Activated CD8-positive, alpha-beta memory T cell treated with anti-CD3 and anti-CD28 coated beads, Interleukin-2, amount 50 U/mL, for 4 hours (primary cell): ENCODE results near the gene EIF4E2.
"Not testable (repeated sequence)": the region's sequence is repeated elsewhere in the genome, so short reads cannot be mapped to it uniquely, and the experiment has no call there.

Experiments used
- DNase-seq: peaks from one replicate; pipeline ENCODE4 v3.0.0-alpha.2; 2020

Gene EIF4E2

DNA sequence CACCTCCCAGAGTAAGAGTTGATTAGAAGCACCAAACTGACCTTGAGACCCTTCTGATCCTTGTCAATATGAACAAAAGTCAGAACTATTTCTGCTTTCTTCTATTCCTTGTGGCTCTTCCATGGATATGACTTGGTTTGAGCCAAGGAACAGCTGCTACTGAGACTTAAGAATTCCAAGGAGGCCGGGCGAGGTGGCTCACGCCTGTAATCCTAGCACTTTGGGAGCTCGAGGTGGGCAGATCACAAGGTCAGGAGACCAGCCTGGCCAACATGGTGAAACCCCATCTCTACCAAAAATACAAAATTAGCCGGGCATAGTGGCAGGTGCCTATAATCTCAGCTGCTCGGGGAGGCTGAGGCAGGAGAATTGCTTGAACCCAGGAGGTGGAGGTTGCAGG lies 20.0 kb downstream of the EIF4E2 start:
- DNase-seq: not testable (repeated sequence)

DNA sequence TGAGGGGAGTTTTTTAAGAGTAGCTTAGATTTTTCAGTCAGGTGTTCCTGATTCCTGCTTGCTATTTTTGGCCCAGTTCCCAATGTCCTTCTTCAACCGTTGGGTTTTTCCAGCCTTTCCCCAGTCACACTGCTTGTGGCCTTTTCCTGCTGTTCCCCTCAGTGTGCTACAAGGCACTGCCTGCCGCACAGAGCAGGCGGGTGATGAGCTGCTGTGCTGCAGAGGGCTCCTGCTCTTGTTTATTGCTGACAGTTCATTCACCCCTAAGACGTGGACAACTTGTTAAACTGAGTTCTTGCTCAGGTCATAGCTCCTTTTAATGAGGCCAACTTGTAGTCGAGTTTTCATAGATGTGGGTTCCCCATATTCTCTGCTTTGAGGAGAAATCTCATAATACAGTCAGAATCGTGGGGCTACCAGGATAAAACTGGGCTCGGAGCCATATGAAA lies 20.6 kb downstream of the EIF4E2 start:
- no peak for DNase-seq

DNA sequence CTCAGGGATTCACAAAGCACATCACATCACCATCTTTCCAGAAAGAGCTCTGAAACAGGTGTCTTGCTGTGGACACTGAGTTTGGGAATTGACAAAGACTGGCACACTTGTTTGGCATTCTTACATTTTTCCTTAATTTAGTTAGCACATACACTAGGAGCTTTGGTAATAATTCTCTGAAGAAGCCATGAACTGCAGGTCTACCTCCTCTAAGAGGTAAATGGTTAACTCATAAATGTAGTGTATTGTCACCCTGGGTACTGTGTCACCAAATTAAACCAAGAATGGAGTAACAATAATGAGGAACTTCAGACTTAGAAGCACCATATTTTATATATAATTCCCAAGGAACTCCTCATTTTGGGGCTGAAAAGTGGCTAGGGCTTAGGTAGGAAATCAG lies 22.6 kb downstream of the EIF4E2 start:
- no peak for DNase-seq

DNA sequence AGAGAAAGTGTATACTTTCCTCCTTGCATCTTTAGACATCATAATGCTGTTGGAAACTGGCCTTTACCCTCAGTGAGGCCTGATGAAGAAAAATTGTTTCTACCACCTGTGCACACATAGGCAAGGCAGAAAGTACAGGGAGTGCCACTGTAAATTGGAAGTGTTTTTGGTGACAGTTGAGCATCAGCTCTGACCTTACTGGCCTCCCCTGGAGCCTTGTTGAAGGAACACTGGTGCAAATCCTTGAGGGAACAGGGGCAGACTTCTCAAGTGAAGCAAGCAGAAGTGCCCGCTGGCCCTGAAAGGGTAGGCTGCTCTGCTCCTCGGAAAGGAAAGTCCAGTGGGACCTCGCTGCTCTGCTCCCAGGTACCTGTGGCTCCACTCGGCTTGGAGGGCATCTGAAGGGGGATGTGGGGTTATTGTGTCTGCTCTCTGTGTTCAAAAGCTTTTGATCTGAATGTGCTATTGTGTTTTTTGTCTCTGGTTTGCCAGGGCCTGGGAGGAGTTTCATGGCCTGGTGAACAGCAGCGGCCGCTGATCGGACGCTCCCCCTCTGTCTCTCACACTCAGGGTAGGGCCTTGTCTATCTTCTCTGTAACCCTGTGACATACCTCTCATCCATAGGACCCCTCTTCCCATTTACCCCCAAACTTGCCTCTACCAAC lies 23.4 kb downstream of the EIF4E2 start:
- DNase-seq: no peak

DNA sequence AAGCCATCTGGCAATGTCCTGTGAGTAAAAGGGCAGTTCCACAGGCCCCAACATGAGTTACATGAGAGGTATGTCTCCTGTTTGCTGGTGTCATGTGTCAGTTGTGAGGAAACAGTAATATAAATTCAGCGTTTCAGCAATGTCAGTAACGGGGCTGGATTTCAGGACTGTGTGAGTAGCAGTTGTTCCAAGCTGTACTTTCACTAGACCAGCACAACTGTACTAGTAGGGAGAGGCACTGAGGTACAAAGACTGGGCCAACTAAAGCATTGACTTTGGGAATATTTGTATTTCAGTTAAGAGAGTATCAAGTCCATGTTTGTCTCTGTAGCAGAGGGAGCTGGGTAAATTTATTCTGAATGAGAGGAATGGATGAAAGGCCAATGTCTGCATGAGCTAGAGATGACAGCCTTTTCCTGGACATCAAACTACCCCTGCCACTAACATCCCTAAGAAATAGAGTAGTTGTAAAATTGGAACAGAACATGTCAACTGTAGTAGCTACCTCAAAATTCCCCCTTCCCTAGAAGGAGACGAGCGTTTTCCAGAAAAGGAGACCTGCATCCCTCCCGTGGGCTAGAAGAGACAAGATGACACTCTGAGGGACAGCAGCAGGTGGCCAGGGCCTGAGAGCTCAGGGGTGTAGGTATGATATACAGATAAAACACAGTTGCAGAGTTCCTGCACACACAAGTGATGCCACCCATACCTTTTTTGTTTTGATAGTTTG lies 24.4 kb downstream of the EIF4E2 start:
- DNase-seq: no peak

DNA sequence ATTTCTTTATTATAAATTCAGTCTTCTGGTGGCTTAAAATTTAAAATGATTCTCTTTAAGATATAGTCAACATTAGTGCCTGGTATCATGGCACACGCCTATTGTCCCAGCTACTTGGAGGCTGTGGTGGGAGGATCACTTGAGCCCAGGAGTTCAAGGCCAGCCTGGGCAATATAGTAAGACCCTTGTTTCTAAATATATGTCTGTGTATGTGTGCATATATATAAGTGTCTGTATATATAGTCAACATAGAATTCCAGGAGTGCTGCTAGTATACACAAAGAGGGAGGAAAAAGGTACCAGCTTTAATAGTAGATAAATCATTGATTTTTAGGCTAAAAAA lies 24.9 kb downstream of the EIF4E2 start:
- no peak for DNase-seq

DNA sequence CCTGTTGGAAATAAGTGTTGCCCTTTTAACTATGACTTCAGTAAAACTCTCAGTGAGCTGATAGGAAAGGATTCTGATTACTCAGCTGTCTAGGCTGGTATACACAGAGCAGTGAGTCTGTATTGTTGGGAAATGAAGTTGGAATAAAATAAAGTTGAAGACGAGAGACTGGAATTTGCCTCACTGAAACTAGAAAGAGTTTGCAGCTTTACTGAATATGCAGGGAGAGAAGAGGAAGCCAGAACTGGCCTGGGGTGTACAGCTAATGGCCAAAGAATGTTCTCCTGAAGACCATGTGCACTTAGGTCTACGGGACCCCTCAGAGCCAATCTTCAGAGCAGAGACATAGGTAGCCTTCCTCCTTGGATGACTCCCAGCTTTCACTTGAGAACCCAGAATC lies 26.5 kb downstream of the EIF4E2 start:
- no peak for DNase-seq

DNA sequence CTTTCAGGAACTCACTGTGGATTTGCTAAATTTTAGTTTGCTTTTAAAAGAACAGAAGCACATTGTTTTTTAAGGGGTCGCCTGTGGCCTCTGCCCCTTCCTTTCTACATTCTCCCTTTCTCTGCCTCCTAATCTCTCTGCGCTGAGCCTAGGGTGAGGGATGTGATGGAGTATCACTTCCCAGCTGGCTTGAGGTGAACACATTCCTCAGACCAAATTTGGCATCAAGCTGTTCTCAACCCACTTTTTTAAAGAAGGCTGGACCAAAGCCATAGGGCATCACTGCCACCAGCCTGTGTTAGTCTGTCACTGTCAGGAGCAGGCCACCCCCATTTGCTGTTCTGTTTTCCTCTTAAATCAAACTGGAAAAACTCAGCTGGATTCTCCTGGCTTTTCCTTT lies 27.4 kb downstream of the EIF4E2 start:
- DNase-seq: no peak

DNA sequence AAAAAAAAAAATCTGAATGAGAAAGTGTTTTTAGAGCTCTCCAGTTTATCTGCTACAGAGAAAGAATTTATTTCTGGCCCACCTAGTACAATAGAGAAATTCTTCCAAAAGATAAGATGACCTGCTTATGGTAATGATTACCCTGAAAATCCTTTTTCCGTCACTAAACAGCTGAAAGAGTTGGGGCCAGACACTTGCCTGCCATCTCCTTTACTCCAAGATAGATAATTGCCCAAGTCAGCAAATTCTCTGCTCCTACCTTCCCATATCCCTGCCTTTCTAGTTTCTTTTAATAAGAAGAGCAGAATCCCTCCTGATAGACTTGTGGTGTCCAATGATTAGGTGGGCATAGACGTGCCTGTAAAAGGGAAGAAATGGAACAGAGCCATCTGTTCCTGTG lies 28.1 kb downstream of the EIF4E2 start:
- no peak for DNase-seq

DNA sequence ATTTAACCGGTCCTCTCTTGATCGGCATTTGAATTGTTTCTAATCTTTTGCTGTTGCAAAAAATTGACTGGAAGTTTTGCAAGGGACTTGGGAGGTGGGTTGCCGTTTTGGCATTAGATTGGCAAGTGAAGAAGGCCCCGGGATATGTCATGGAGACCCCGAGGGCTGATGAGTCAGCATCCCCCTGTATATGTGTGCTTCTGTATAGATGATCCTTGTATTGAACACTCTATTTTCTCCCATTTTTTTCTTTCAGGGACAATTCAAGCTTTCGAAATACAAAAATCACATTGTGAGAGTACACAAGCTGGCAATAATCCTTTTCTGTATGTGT lies 30.1 kb downstream of the EIF4E2 start:
- no peak for DNase-seq

DNA sequence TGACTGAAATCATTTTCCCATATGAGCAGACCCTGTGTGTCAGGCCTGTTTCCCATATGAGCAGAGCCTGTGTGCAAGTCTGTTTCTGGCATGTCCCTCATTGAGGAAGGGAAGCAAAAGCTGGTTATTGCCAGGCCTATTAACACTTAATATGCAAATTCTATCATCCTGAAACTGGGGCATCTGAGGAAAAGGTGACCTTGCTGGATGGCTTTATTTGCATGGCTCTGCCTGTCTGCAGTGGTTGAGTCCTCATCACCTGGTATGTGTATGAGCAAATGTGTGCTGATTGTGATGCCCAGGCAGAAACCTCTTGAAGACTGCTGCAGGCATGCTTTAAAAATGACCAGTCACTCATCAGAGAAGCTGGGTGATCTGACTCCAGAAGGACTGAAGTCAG lies 31.2 kb downstream of the EIF4E2 start:
- no peak for DNase-seq

DNA sequence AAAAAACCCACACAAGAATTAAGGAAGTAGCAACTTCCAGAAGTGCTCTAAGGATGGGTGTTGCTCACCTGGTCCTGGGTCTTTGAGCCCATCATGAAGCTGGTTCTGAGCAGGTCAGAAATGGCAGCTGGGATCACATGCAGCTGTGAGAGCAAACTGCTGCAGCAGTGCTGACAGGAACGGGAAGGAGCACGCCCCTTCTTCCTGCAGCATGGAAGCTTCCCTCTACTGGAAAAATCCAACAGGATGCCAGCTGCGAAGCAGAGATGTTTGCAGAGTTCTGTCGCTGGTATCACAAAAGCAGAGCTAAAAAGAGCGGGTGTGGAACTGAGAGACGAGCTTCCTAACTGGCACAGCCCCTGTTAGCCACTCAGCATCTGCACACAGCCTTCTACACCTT lies 33.7 kb downstream of the EIF4E2 start:
- DNase-seq: no peak

DNA sequence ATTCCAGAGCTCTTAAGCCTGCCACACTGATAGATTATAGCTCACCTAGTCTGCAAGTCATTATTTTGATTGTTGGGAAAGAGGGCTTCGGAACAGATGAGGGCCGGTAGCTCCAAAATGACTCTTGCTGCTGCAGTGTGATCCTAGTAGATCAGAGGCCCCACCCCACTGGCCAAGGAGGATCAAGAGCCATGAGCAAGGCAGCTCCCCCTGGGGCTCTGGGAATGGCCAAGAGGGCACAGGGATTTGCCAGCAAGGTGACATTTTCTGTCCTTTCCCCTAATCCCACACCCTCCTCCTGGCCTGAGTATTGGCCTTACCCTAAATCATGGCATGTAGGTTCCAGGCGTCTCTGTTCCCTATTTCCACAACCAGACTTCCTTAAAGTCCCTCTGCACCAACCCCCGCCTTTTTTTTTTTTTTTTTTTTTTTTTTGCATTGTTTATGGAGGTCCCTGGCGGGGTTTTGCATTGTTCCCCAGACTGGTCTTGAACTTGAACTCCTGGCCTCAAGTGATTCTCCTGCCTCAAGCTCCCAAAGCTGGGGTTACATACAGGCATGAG lies 36.5 kb downstream of the EIF4E2 start:
- DNase-seq: no peak

DNA sequence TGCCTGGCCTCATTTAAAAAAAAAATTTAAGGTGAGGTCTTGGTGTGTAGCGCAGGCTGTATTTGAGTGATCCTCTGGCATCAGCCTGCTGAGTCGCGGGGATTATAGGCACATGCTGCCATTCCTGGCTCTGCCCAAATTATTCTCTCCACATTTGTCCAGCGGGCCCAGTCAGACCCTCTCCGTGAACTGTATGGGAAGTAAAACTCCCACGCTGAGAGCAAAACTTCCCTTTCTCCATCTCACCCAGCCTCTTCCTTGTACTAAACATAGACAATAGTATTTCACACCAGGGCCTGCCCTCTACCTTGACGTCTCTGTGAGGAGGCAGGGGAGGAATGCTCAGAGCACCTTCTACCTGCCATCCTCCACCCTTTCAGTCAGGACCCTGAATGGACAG lies 37.0 kb downstream of the EIF4E2 start:
- DNase-seq: no peak

DNA sequence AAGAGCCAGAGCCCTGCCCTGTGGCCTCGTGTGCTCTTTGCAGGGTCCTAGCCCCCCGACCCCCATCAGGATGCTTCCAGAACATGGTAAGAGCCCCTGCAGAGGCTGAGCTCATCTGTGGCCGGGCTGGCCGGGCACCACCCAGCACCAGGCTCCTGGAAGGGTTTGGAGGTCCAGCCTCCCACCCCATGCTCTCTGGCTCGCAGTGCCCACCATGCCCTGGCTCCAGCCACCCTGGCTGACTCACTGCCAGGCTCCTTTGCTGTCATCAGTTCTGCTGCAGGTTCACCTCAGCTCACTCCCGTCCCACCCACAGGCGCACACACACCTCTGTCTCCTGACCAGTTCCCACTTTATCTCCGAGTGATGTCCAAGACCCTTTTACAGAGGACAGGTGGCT lies 37.5 kb downstream of the EIF4E2 start:
- no peak for DNase-seq

DNA sequence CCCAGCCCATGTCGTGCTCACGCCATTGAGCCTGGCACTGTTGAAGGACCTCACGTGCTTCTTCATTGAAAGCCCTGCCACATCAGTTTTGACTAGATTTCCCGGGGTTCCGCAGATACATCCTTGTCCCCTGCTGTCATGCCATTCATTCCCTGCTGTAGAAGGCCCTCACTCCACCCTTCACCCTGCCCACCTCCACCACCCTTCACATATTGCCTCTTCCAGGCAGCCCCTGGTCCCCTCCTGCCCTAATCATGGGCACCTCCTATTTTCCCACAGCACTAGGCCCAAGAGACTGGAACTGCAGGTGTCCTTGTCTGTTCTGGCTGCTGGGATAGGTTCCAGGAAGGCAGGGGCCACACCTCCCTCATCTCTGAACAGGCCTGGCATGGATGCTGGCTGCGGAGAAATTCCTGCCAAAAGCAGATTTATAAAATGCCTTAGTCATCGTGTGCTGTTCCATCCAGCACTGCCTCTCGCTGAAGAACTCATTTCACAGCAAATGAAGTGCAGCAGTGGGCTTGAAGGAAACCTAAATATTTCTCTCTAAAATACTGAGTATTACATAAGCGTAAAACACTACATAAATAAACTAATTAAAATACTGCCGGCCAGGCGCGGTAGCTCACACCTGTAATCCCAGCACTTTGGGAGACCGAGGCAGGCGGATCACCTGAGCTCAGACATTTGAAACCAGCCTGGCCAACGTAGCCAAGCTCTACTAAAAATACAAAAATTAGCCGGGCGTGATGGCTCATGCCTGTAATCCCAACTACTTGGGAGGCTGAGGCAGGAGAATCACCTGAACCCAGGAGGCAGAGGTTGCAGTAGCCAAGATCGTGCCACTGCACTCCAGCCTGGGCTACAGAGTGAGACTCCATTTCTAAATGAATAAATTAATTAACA lies 38.4 kb downstream of the EIF4E2 start:
- DNase-seq: no peak

DNA sequence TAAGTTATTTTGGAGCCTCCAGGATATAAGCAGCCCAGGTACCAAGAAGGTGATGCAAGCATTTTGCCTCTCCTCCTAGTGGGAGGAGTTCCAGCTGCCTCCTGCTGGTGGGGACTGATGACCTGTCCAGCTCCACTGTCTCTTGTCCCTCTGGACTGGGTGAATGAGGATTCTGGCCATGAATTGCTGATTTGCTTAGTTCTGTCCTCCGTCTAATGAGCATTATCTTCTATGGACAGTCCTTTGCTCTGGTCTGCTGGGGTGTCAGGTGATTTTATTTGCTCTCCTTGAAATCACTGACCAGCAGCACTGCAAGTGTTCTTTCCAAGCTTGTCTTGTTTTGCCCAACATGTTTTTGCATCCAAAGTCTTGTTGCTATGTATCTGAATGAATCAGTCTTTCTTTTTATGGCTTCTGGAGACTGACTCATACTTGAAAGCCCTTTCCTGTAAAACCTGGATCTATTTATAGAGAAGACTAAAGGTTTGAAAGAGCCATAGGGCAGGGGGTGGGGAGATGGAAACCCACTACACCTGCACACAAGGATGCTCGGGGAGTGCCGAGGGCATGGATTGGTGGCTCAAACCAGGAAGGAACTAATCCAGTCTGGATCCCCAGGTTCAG lies 42.4 kb downstream of the EIF4E2 start:
- DNase-seq: no peak

DNA sequence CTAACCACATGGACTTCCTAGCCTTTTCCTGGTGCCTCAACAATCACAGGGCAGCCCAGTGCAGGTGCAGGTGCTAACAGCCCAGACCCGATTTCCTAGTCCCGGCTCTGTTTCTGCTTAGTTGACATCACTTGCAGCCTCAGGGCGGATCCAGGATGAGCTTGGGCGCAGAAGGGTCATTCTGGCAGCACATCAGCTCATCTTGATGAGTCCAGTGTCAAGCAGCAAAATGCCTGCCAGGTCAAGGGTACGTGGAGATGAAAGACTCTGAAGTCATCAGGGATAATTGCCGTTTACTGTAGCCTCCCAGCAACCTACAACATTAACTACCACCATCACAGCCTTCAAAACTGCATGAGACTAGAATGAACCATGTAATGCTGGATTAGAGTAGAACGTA lies 43.5 kb downstream of the EIF4E2 start:
- no peak for DNase-seq

DNA sequence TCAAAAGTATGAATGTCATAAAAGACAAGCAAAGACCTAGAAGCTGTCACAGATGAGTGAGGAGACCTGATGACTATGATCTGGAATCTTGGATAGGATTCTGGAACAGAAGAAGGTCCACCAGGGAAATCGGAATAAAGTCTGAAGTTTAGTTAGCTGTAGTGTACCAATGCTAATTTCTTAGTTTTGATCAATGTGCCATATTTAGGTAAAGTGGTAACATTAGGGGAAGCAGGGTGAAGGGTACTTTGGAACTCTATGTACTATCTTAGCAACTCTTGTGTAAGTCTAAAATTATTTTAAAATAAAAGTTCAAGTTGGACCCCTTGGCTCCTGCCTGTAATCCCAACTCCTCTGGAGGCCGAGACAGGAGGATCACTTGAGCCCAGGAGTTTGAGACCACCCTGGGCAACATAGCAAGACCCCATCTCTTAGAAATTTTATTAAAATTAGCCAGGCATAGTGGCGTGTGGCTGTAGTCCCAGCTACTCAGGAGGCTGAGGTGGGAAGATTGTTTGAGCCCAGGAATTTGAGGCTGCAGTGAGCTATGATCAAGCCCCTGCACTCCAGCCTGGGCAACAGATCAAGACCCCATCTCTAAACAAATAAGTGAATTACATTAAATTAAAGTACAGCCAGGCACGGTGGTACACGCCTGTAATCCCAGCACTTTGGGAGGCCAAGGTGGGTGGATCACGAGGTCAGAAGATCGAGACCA lies 47.0 kb downstream of the EIF4E2 start:
- no peak for DNase-seq

DNA sequence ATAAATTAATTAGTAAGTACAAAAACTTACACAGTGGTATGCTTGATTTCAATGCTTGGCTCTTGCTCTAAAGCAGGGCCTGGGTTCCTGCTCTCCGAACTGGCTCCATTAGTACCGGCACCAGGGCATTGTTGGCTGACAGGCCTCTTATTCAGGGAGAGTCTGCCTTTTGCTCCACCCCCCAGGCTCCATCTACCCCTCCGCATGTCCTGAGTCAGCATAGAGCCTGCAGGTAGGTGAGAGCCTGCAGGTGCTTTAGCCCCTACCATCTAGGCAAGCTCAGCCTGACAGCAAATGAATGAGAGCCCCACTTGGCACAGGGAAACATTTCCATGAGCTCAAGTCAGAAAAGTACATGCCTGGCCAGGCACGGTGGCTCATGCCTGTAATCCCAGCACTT lies 47.8 kb downstream of the EIF4E2 start:
- DNase-seq: no peak

DNA sequence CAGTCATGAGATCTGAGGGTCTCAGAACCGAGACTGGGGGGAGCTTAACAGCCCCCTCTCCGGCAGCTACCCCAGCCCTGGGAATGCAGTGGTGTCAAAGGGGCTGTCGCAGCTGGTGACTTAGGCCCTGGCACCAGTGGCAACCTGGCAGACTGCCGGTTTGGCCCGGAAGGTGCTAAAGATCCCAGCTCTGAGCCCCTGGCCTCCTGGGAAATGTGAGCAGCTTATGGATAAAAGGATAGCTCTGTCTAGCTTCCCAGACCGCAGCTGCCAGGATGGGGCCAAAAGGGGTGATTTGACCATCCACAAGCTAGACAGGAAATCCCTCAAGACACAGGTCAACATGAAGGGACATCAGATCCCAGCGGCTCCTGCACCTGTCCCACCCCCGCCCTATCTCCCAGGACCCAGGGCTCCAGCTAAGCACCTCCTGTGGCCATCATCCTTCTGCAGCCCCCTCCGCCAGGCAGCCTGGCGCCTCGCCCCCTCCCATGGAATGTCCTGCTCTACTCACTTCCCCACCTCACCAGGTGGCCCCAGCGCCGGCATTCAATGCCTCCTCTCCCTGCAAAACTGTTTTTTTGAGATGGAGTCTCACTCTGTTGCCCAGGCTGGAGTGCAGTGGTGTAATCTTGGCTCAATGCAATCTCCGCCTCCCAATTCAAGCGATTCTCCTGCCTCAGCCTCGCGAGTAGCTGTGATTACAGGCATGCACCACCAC lies 49.7 kb downstream of the EIF4E2 start:
- no peak for DNase-seq

DNA sequence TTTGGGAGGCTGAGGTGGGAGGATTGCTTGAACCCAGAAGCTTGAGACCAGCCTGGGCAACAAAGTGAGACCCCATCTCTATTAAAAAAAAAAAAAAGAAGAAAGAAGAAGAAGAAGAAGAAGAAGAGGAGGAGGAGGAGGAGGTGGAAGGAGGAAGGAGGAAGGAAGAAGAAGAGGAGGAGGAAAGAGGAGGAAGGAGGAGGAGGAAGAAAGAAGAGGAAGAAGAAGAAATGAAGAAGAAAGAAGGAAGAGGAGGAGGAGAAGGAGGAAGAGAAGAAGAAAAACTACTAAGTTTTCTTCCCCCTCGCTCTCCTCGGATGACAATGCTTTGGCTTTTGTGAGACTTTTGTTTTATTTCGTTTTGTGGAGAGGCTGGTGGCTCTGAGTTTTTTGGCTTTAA lies 52.8 kb downstream of the EIF4E2 start:
- DNase-seq: no peak
